Thyroid gland (tissue), 4 donors: ENCODE measurements around the gene GRB10. TPM values are rescaled to one million over a fixed set of nuclear protein-coding genes. Genes with fewer than 3 reads are reported as not detected.

Experiments
- DNase-seq, 2 donors: peaks; one replicate each; pipeline ENCODE4 v3.0.0-alpha.2; 2019
- H3K27ac ChIP-seq, 3 donors: fragments of 200-600 bp; sonication (generic); 1 replicate in 2 of 3; 2 replicates in 1 of 3; pipeline ENCODE4 v1.5.1; 2016 to 2019; ENCODE audit warnings: mild to moderate bottlenecking in 1 of 3, moderate library complexity in 1 of 3
- H3K27me3 ChIP-seq: fragments of 200-600 bp; sonication (generic); one replicate; pipeline ENCODE4 v1.5.1; 2019
- H3K36me3 ChIP-seq, 2 donors: fragments of 200-600 bp; sonication (generic); one replicate each; pipeline ENCODE4 v1.5.1; 2016 to 2019
- H3K4me1 ChIP-seq, 2 donors: fragments of 200-600 bp; sonication (generic); one replicate each; pipeline ENCODE4 v1.5.1; 2017 to 2019
- H3K4me3 ChIP-seq, 3 donors: fragments of 200-600 bp; sonication (generic); replicated peaks in 1 of 3; 1 replicate in 2 of 3; 2 replicates in 1 of 3; pipeline ENCODE4 v1.5.1; 2016; ENCODE audit warnings: mild to moderate bottlenecking in 1 of 3
- H3K9me3 ChIP-seq: fragments of 200-600 bp; sonication (generic); one replicate; pipeline ENCODE4 v1.5.1; 2017
- POLR2A ChIP-seq, 2 donors: fragments of 450-650 bp; IDR thresholded peaks; one replicate each; pipeline ENCODE4 v1.6.1; 2017; ENCODE audit warnings: antibody characterized with exemption in 2 of 2, mild to moderate bottlenecking in 2 of 2, moderate library complexity in 1 of 2
- WGBS, 2 donors: methylation state at CpG; one replicate each; pipeline ENCODE4 v1.1.5; 2017; 5-methylcytosine and 5-hydroxymethylcytosine counted together
- intact Hi-C: fragments of 100-400 bp; cut with DNase I; formaldehyde crosslinking; loops from one replicate; pipeline ENCODE4 v1.15.1; 2023
- total RNA-seq, 4 donors: library from RNA; depleted of rRNA; stranded (reverse); fragments of >200 nt; gene quantifications; one replicate each; pipeline ENCODE4 v1.2.3, GENCODE V29; 2016
- TF ChIP-seq, protein P1 (sequence below), 6 experiments: fragments of 200-600 bp in 3 of 6; fragments of 450-650 bp in 3 of 6; sonication (generic) in 3 of 6; IDR thresholded peaks; one replicate each; pipeline ENCODE4 v1.5.1; 2016 to 2019; ENCODE audit warnings: antibody characterized with exemption in 6 of 6, mild to moderate bottlenecking in 2 of 6, inconsistent platforms in 1 of 6, moderate library complexity in 1 of 6

GRB10 gene
- total RNA-seq, 4 donors from 2014 or later: 21.3 to 99.2 (median 39.6) TPM

DNA sequence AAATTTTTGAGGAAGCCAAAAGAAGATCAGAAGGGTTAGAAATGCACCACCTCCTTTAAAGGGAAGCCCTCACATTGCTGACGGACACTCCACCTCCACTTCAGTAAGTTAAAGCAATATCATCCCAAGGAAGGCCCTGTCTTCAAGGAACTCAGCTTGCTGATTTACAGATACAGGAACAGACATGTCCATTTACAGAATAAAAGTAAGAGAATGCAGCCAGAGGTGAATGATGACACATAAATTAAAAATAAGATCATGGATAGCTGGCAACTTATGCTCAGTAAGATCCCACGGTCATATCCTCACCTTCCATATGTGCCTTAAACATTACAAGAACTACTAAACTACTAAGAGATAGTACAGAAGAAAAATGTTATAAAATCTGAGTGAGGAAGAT lies 20.4 kb downstream of the GRB10 start:
- intact Hi-C loops: no loop called here
- 88 to 91% methylated on average over 2 of the region's 2 CpGs for WGBS, 2 donors

DNA sequence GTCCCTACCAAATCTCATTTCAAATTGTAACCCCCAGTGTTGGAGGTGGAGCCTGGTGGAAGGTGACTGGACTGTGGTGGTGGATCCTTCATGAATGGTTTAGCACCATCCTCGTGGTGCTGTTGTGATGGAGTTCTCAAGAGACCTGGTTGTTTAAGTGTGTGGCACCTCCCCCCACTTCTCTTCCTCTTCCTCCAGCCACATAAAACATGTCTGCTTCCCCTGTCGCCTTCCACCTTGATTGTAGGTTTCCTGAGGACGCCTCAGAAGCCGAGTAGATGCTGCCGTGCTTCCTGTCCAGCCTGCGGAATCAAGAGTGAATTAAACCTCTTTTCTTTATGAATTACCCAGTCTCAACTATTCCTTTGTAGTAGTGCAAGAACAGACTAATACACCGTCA lies 21.0 kb downstream of the GRB10 start:
- whole genome bisulfite sequencing, 2 donors: 69 to 83% methylated on average over 7 of the region's 7 CpGs
- intact Hi-C loops: no loop called here
- H3K27ac ChIP-seq: no peak overlapping the region
- no peaks in the 10 kb centered on the region for H3K9me3 ChIP-seq
- H3K4me3 ChIP-seq: no peak overlapping the region
- no peaks in the 10 kb centered on the region for H3K36me3 ChIP-seq
- no peaks in the 10 kb centered on the region for H3K27me3 ChIP-seq
- H3K4me1 ChIP-seq: no peaks in the 10 kb centered on the region
- TF ChIP-seq, protein P1, sequence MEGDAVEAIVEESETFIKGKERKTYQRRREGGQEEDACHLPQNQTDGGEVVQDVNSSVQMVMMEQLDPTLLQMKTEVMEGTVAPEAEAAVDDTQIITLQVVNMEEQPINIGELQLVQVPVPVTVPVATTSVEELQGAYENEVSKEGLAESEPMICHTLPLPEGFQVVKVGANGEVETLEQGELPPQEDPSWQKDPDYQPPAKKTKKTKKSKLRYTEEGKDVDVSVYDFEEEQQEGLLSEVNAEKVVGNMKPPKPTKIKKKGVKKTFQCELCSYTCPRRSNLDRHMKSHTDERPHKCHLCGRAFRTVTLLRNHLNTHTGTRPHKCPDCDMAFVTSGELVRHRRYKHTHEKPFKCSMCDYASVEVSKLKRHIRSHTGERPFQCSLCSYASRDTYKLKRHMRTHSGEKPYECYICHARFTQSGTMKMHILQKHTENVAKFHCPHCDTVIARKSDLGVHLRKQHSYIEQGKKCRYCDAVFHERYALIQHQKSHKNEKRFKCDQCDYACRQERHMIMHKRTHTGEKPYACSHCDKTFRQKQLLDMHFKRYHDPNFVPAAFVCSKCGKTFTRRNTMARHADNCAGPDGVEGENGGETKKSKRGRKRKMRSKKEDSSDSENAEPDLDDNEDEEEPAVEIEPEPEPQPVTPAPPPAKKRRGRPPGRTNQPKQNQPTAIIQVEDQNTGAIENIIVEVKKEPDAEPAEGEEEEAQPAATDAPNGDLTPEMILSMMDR (IDR thresholded peaks at IDR 0.05): no peak
- no peak for TF ChIP-seq POLR2A (IDR thresholded peaks at IDR 0.05)
- no peak for DNase-seq

More for the DNA sequence above, 20.4 kb downstream of the GRB10 start:
- TF ChIP-seq, protein P1 (IDR thresholded peaks at IDR 0.05): no peak
- TF ChIP-seq POLR2A (IDR thresholded peaks at IDR 0.05): no peak
- no peak for DNase-seq
- H3K4me3 ChIP-seq: no peak overlapping the region
- no peaks in the 10 kb centered on the region for H3K27me3 ChIP-seq
- H3K36me3 ChIP-seq: no peaks in the 10 kb centered on the region
- H3K27ac ChIP-seq: no peak overlapping the region
- no peaks in the 10 kb centered on the region for H3K4me1 ChIP-seq
- no peaks in the 10 kb centered on the region for H3K9me3 ChIP-seq

DNA sequence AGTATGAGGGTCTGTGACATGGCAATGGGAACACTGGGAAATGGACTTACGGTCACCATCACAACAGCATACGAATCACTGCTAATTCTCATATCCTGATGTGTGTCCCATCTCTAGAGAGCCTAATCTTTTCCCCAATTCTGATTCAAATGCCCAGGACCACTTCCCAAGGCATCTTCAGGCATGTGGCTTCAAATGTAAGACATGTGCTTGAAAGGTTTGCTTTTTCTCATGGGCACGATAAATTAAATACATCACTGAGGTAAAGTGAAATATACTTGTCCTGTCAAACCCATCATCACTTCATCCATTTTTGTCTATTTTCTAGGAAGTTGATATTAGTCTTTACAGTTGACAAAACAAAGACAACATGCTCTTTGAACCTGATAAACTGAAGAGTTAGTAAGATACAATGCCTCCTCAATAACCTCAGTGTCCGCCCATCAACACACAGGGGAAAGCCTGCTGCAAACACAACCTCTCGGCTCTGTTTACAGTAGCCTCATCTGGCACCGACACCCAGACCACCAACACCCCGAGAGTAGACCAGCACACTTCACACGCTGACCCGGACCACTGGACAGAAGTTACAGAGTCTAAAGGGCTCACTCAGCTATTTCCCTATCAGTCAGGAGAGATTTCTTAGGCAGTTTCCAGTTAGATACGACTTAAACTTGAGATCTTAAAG lies 24.8 kb downstream of the GRB10 start:
- 54 to 72% methylated on average over 10 of the region's 10 CpGs for WGBS, 2 donors
- no peak for DNase-seq
- intact Hi-C loops: no loop called here
- Histone ChIP-seq H3K9me3 (no peaks in the 10 kb centered on the region), H3K4me3 (no peak overlapping the region), H3K36me3 (no peaks in the 10 kb centered on the region), H3K27ac (no peak overlapping the region), H3K27me3 (no peaks in the 10 kb centered on the region), H3K4me1 (no peaks in the 10 kb centered on the region)
- no peak for TF ChIP-seq POLR2A (IDR thresholded peaks at IDR 0.05)
- TF ChIP-seq, protein P1 (IDR thresholded peaks at IDR 0.05): no peak

DNA sequence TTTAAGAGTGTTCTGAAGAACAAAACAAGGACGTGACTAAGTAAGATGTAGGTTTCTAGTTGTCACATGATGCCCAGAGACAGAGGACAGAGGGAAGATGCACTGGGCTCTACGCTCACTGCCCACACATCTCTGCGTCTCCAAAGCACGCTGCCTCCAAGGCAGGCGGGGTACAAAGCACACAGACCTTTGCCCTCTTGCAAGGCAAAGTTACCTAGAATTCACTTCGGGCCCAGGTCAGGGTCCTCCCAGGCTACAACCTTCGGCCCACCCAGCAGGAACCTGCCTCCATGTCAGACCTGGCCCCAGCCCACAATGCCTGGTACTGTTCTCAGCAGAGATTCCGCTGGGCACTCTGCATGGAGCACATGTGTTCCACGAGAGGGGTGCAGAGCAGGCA lies 26.5 kb downstream of the GRB10 start:
- Histone ChIP-seq H3K27ac (no peak overlapping the region), H3K36me3 (no peaks in the 10 kb centered on the region), H3K4me1 (no peaks in the 10 kb centered on the region), H3K27me3 (no peaks in the 10 kb centered on the region), H3K4me3 (no peak overlapping the region), H3K9me3 (no peaks in the 10 kb centered on the region)
- TF ChIP-seq POLR2A (IDR thresholded peaks at IDR 0.05): no peak
- TF ChIP-seq, protein P1 (IDR thresholded peaks at IDR 0.05): no peak
- DNase-seq: no peak
- intact Hi-C loops: no loop called here
- WGBS, 2 donors: 78 to 98% methylated on average over 8 to 9 of the region's 9 CpGs

DNA sequence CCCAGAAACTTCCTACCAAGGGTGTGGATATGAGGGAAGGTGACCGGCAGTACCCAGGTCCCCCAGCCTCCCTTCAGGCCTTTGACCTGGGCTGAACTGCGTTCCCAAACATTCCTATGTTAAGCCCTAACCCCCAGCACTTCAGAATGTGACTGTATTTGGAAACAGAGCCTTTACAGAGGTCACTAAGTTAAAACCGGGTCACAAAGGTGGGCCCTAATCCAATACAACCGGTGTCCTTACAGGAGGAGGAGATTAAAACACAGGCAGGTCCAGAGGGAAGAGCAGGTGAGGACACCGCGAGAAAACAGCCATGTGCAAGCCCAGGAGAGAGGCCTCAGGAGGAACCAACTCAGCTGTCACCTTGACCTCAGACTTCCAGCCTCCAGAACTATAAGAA lies 28.0 kb downstream of the GRB10 start:
- no peaks in the 10 kb centered on the region for H3K9me3 ChIP-seq
- 69% methylated on average over 6 of the region's 6 CpGs for WGBS, 2 donors
- no peak overlapping the region for H3K27ac ChIP-seq
- TF ChIP-seq POLR2A (IDR thresholded peaks at IDR 0.05): no peak
- TF ChIP-seq, protein P1 (IDR thresholded peaks at IDR 0.05): no peak
- no peaks in the 10 kb centered on the region for H3K36me3 ChIP-seq
- no peaks in the 10 kb centered on the region for H3K27me3 ChIP-seq
- intact Hi-C loops: no loop called here
- no peak overlapping the region for H3K4me3 ChIP-seq
- DNase-seq: no peak
- no peaks in the 10 kb centered on the region for H3K4me1 ChIP-seq
